Raji (cell line): ENCODE measurements around the gene FOCAD.

Experiments
- POLR2A ChIP-seq: IDR thresholded peaks from 2 replicates; pipeline ENCODE4 v1.6.1; 2011; ENCODE audit warnings: low read depth, low read length, control low read depth; ENCODE audit not compliant: insufficient read depth

The FOCAD gene

DNA sequence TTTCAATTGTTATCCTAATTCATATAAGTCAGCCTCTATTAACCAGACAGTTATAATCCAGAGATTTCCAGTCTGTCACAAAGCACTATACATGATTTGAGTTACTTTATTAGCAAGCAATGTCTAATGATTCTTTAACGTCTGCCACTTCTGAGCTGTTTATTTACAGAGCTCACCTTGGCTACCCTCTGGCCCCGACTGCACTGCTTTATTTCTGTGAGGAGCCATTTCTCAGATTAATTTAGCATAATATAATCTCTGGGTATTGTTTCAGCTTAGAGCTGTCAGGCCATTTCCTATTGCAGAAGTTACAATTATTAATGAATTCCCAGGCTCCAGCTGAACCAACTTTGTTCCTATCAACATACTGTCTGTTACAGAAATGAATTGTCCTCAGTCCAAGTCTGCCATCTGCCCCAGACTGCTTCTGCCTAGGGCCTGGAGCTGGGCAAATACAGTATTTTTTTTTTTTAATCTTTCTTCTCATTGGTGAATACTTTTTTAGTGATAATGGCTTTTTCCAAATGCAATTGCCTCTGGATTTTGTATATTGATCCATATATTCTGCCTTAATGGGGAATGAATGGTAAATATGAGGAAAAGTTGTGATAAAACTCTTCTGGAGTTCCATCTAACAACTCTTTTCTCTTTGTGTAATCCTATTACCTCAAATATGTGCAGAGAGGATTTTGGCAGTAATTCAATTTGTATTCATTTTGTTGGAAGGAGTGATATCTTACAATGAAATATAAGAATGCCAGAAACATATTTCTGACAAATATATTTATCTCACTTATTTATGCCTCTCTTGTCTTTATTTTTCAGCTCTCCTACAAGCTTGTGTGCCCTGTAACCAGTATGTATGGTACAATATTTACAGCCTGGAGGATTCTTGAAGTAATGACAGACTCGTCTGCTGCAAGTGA is 104.7 kb downstream of the FOCAD start:
- no peak for TF ChIP-seq POLR2A

DNA sequence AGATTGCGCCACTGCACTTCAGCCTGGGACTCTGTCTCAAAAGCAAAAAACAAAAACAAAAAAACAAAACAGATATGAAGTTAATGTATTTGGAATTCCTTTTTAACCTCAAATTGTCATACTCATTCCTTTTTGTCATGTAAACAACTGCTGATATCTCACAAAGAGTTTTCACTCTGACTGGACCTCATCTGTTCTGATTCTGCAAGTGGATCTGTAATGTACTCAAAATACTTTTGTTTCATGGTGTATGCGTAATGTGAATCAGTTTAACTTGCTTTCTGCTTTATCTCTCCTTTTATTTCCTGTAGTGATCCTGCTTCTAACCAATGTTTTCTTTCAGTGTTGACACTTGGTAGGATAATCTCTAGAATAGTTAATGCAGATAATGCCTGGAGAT is 106.7 kb downstream of the FOCAD start:
- TF ChIP-seq POLR2A: no peak

DNA sequence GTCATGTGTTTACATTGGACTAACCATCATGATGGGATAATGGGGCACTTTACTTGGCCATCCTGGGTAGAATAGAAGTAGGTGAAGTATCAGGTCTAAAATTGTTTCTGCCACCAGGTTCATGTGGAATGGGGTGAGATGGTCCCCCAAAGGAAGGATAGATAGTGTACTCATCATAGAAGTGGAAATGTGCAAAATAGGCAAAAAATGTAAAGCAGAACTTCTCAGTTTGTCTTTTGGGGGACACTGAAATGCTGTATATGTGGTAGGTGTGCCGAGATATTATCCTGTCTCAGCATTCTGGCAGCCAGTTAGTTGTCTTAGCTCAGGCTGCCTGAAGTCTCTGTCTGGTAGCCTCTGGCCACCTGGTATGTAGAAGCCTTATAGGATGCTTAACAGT is 107.6 kb downstream of the FOCAD start:
- no peak for TF ChIP-seq POLR2A

DNA sequence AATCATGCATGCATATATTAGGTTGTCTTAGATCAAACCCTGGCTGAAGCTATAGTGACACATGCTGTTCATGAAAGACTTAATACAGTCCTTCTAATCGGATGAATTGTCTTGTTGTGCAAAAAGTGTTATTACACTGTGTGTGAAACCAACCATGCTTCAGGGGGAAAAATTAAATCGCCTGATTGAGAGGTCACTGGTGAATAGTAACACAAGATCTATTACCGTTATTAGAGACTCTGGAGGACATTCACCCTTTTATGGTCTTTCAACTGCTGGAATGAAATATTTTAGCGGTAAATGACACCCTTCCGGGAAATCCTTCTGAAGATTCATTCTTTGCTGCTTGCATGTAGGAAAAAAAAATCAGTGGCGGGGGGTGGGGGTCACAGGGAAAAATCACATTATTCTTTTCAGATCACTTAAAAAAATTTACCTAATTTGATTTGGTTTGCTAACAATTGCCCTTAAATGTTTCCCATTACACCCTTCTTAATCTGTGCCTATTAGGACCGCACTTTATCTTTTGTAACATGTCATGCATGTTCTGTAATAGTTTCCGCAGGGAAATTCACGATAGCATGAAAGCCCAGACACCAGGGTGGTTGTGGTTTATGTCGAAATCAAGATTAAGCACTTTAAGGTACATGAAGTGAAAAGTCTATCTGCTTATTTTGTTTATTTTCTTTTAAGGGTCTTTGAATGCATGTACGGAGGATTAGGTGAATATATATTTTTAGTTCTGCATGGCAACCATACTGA is 120.6 kb downstream of the FOCAD start:
- no peak for TF ChIP-seq POLR2A

GRCh38 chr9:20805766-20806165 is 121.7 kb downstream of the FOCAD start:
- TF ChIP-seq POLR2A: no peak

DNA sequence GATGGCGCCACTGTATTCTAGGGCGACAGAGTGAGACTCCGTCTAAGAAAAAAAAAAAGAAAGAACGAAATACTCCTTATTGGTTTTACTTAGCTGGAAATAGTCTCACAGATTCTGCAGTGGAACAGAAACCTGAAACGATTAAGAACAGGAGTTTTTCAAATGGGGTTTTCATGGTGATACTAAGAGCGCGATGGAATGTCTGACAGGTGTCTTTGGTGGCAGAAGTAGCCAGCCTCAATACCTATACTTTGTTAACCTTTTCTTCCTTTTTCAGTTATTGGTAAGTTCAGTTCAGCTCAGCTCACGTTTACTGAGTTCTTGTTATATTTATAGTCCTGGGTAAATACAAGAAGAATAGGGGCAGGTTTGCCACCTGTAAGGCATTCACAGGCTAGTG is 123.9 kb downstream of the FOCAD start:
- TF ChIP-seq POLR2A: no peak

DNA sequence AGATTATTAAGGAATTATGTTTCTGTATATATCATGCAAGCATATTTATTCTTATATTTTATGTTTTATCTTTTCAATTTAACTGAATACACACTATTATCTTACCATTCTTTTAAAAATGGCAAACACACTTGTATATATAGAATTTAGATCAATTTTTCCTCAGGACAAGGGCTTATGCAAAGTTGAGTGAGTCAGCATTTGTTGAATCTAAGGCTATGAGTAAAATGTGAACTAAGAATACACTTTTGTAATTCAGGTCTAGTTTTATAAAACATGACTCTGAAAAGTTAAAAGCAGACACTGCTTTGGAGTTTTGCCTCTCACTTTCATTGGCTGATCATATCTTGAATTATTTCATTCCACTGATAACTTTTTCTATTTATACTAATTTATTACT is 127.8 kb downstream of the FOCAD start:
- no peak for TF ChIP-seq POLR2A

DNA sequence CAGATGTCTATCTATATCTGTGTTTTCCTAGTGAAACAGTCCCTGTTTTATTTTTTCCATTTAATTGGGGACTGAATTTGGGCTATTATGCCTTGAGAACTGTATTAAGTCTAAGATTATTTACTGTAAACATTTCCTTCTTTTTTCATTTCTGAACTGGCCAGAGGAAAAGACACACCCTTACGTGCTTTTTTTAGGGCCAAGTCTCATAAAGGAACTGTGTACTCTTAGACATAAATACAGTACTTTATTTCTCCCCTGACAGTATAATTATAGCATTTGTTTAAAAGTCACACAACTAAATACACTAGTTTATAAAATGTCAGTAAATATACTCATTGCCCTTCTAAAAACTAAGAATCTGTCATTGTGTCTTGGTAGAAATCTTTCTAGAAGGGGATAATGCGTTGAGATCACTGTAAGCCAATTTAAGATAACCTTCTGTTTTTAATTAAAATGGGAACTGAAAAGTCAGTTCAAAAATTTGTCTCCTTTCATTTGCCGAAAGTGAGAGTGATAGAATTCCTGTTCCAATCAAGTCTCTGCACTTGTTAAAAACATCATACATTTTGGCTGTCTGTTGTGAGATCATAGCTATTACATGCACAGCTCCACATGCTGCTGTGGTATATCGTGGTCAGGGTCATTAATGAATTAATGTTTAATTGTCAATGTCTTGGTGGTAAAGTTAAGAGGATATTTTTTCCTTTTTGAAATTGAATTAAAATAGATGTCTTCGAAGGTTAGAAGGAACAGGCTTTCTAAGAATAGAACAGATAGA is 132.1 kb downstream of the FOCAD start:
- TF ChIP-seq POLR2A: no peak

GRCh38 chr9:20823051-20823450 is 139.0 kb downstream of the FOCAD start:
- TF ChIP-seq POLR2A: no peak

DNA sequence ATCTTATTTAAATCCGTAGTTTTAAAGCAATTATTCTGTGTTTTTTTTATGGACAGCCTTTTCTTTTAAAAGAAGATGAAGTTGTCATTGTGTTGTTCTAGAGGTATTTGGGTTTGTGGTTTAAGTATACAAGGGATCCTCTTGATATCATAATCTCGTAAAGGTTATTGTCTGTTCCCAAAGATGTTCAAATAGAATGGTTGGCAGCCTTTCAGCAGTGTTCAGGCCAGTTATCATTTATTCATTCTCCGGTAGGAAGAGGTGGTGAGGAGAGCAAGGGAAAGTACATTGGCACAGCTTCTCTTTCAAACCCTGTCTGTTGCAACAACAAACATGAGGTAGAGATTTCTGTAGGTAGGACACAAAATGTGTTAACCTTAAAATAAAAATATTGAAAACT is 147.0 kb downstream of the FOCAD start:
- no peak for TF ChIP-seq POLR2A

GRCh38 chr9:20832775-20833174 is 148.7 kb downstream of the FOCAD start:
- TF ChIP-seq POLR2A: no peak

DNA sequence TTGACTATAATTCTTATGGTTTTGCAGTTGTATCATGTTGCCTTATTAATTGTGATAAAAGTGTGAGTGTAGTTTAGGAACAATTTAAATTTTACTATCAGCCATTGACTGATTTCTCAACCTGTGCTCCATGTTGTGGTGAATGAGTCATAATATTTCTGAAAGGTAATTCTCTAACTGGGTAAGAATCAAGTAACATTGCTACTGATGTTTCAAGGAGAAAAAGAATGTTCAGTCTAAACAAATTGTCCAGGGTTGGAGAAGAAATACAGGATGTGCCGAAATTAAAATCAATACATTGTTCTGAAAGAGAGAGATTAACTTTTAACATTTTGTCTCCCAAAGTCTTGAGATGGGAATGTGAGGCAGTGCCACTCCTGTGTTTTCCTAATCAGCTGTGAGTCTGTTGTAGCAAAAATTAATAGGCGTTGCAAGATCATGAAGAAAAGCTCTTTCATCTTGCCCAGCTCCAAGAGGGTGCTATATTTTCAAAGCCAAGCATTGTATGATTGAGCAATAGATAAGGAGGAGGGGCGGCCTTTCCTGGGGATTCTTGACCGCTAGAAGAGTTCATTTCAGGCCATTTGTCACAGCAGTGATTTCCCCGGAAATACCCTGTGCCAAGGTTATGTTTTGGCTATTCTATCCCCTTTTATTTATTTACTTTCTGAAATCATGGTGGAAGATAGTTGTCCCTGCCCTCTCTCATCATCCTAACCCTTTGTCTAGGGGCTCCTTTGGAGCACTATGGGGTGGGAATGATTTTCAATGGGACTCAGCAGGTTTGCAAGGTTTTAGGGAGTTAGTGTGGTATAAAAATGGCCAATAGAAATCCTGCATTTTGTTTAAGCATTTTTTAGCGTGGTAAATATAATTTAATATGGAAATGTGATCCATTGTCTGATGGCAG is 151.6 kb downstream of the FOCAD start:
- no peak for TF ChIP-seq POLR2A

DNA sequence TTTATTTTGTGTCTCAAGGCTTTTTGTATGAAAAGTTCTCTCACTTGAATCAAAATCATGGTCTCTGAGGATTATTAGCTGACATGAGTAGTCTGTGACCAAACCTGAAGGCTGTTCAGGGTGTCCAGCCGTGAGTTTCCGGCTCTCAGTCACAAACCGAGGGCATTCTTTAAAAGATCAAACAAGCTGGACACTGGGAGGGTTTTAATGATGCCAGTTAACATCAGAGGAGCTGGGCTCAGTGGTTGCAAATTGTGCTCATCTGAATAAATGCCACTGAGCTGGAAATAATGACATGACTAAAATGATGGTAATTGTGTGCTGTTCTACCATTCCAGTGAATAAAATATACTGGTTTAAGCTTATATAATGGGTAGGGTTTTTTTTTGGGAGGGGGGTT is 153.1 kb downstream of the FOCAD start:
- TF ChIP-seq POLR2A: no peak

DNA sequence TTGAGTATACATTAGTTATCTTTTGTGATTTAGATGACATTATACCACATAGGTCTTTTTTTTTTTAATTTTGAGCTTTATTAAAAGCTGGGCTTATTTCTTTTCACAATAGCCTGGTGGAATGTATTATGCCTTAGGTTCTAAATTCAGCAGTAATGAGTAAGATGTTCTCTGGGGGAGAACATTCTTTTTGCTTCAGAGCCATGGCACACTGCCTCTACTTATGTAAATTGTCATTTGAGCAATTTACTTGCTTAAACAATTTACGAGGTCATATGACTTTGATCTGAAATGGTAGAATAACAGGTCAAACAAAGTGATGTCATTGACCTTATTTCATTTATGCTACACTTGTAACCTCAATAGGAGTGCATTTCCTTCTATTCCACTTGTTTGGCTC is 154.2 kb downstream of the FOCAD start:
- no peak for TF ChIP-seq POLR2A

DNA sequence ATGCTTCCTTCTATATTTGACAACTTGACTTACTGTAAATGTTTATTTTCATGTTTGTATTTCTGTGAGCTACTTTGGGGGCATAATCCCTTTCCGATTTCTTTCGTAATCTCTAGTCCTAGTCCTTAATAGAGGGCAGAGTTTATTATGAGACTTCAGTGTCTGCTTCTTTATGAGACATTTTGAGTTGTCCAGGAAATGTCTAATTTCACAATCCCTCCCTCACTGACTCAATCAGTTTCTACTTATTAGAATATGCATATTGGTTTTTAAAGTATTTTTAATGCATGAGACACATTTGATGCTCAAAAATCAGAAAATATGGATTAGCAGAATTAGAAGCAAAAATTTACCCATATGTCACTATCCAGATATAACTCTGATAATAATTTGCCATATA is 160.9 kb downstream of the FOCAD start:
- TF ChIP-seq POLR2A: no peak

- TF ChIP-seq POLR2A: no peak
Observed at GRCh38 chr9:20848490-20848889, 164.4 kb downstream of the FOCAD start.
